CD4-positive, alpha-beta T cell treated with Interleukin-15 for 1 hour (primary cell): ENCODE results near the gene CD93.

ENCODE experiments used
- DNase-seq: peaks from one replicate; pipeline ENCODE4 v3.0.0-alpha.2; 2020

CD93 gene, protein sequence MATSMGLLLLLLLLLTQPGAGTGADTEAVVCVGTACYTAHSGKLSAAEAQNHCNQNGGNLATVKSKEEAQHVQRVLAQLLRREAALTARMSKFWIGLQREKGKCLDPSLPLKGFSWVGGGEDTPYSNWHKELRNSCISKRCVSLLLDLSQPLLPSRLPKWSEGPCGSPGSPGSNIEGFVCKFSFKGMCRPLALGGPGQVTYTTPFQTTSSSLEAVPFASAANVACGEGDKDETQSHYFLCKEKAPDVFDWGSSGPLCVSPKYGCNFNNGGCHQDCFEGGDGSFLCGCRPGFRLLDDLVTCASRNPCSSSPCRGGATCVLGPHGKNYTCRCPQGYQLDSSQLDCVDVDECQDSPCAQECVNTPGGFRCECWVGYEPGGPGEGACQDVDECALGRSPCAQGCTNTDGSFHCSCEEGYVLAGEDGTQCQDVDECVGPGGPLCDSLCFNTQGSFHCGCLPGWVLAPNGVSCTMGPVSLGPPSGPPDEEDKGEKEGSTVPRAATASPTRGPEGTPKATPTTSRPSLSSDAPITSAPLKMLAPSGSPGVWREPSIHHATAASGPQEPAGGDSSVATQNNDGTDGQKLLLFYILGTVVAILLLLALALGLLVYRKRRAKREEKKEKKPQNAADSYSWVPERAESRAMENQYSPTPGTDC

DNA sequence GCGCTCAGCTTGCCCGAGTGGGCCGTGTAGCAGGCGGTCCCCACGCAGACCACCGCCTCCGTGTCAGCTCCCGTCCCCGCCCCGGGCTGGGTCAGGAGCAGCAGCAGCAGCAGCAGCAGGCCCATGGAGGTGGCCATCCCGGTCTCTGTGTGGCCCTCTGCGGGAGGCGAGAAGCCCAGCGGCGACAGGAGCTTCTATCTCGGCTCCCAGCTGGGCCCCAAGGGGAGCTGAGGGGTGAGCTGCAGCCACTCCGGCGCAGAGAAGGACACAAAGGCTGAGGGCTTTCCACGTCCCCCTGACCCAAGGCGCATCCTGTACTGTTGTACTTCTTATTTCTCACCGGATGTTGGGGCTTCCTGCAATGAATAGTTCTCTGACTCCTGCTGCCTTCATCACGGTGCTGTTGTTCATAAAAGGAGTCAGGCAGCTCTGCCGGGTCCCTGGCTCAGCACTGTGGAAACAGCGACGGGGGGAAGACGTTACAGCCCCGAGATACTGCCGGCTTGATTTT is at the start of gene CD93:
Gene CD93 (minus strand): TSS at position 269 of the 511 bp plus-strand sequence. CDS start 132 bp downstream, at position 137.
- peak; percentile 61 for DNase-seq

DNA sequence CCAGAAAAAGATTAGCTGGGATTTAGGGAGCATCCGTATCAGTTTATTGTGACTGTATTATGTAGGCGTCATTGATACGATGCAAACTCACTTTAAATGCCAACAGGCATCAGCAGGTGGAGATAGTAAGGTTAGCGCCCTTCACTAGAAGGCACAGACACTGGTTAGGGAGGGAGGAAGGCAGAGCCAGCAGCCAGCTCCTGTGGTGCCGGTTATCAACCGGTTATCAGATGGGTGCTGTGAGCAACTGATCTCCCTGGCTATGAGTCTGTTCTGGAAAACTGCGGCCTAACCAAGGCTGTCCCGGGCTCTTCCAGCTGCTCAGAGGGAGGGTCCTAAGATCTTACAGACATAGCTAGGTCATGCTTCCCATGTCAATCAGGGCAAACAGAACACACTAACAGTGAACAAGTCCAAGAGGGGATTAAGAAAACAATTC is 47.5 kb upstream of the CD93 start:
- DNase-seq: no peak

DNA sequence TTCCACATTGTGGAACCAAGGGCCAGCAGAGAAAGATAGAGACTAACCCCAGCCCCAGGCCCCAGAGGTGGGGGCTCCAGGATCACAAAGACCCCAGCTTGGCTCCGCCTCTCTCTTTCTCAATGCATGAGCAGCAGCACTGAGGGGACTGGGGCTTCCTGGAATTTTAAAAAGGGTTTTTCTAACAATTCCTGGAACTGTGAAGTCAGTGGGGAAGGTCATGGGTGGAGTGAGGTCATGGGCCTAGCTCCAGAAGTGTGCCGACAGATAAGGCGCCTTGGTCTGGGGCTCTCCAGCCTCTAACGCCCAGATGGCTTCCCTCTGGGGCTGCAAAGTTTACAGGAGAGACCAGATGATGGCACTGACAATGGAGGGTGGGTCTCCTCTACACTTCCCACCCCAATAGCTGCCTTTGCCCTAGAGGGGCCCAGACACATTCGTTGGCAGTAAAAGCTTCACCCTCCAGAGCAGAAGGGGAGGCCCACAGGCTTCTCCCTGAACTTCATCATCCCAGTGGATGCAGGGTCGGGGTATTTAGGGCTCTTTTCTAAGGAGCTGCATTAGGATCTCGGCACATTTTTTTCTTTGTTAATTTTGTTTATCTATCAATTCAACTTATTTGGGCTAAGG is 46.9 kb upstream of the CD93 start:
- no peak for DNase-seq

DNA sequence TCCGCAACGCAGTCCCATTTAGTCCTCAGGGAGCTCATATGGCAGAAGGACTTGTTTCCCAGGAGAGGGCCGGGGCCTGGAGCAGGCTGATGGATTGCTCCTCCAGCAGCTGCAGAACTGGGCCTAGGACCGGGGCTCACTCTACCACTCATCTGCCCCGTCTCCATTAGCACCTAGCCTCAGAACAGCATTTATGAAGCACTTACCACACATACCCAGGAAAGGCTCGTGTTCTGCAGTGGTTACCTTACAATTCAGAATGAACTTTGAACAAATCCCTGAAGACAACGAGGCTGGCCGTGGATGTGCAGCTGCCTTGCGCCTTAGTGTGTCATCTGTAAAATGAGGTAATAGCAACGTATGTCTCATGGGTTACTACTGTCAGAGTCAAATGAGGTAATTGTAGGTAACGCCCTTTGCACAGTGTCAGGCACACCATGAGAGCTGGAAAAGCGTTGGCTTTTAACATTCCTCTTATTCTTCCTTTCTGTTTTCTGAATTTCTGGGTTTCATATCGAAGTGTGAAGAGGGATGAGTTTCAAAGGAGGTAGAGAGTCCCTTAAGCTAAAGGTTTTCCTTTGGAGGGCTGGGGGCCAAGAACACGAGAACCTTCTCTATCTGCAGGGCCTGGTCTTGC is 46.3 kb upstream of the CD93 start:
- no peak for DNase-seq

DNA sequence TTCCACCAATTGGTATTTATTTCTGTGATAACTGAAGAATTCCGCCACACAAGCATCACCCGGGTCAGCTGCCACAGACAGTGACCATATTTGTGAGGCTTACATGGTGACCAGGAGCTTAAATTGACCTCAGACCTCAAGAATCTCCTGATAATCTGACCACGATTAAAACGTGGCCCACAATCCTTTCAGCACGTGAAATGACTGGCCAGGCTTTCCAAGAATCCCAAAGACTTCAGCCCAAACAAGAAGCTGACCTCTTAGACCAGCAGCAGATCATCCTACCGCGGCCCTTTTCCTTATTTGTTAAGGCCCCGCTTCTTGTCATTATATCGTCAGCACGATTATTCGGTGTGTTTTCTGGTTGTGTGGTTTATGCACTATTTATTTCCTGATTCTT is 45.6 kb upstream of the CD93 start:
- no peak for DNase-seq

DNA sequence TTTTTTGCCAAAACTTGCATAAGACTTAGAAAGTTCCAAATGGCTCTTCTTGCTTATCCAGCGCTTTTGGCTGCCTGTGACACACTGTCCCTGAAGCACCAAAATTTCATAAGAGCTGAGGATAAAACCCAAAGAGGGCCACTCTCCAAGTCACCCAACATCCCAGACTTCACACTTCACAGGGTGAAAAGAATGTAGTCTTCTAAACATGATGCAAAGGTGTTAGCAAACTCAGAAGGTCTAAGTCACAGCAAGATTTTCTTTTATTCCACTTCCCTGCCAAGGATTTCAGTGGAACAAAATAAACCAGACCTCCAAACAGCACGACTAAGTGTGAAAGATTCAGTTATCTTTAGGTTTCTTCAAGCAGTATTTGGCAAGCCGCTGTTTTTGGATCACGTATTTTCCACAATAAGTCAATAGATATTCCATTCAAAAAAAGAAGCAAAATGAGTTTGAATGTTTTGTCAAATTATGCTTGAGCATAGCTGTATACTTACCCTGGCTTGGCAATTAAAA is 44.6 kb upstream of the CD93 start:
- no peak for DNase-seq

DNA sequence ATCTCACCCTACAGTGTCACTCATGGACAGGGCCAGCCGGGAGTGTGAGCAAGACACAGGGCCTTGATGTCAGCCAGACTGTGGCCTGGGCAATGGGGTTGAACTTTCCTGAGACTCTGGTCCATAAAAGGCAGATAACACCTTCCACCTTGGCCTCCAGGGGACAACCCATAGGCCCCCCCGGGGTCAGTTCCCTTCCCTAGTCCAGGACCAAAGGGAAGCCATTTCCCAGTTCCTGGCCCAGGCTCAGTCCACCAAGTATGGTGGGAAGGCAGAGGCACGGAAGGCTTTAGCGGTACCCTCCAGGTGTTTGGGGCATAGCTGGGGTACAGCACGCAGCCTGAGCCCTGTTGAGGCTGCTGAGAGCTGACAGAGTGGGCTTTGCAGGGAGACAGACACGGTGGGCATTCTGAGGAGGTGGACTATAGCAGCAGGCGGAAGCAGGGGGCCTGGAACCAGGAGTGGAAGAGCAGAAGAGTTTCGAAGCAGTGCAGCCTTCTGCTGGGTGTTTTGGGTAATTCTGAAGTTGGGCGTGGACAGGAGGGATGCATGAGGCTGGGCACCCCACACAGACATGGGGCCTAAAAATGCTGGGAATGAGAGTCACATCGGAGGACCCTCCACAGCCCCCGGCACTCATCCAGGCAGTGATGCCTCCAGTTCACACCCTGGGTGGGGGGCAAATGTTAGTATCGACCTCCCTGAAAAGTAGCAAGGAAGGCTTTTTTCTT is 43.9 kb upstream of the CD93 start:
- DNase-seq: no peak

DNA sequence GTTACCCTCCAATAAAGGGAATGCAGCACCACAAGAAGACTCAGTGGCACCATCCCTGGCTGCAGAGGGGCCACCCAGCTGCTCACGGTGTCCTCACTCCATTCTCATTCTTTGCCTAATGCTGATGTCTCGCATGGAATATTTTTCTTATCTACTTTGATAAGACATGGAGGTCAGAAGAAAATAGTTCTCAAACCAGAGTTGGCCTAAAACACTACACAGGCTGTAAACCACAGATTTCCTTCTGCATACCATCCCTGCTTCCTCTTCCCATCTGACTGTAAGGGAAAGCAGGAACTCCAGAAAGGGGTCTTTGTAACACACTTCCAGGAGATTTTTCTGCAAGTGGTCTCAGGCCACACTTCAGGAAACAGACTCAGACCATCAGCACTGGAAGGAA is 43.1 kb upstream of the CD93 start:
- DNase-seq: no peak

DNA sequence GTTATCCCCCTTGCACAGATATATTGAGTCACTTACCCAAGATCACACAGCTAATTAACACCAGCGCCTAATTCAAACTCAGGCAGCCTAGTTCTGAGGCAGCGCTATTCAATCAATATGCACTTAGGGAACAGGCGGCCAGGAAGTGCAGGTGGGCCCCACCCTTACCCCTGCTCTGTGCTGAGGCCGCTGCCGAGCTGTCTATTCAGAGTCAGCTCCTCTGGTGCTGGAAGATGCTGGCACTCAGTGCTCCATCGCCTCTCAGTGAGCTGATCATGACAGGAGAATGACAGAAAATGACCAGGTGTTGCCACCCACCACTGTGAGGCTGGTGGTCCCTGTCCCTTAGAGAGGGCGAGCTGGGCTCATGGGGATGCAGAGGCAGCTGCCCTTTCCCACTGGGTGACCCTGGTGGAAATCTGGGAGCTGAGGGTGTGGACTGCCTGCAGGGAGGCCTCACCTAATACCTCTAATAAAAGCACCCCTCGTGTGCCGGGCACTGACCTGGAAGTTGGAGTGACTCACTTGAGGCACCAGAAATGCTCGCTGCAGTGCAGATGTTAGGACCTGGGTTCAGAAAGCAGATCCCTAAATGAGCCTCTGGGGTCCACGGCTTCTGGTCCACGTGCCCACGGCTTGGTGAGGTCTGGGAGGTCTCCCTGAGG is 42.5 kb upstream of the CD93 start:
- DNase-seq: no peak

DNA sequence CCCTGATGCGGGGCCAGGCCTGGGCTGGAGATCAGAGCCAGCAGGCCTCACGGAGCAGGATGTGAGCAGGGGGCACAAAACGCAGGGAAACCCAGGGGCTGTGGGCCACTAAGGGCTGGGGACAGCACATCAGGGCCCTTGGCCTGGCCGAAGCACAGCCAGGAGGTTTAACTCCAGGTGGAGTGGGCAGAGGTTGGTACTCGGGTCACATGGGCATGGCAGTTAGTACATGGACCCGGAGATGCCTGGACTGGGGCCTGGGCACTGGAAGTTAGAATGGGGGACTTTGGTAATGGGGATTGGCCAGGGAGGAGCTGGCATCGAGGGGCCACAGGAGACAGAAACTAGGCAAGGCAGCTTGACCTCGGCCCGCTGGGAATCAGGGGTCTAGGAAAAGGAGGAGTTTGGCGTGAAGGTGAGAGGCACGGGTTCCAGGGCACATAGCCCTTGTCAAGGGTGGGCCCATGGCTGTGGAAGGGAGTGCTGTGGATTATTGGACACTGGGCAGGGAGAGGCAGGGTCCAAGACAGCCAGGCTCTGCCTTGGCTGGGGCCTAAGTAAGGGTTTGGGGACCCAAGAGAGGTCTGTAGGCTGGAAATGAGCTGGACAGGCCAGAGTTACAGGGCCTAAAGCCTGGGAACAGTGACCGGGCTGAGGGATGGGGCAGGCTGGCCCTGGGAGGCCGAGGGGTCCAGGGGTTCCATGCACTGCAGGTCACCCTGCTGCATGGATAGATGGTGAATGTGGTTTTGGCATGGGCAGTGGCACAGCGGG is 41.6 kb upstream of the CD93 start:
- DNase-seq: no peak

DNA sequence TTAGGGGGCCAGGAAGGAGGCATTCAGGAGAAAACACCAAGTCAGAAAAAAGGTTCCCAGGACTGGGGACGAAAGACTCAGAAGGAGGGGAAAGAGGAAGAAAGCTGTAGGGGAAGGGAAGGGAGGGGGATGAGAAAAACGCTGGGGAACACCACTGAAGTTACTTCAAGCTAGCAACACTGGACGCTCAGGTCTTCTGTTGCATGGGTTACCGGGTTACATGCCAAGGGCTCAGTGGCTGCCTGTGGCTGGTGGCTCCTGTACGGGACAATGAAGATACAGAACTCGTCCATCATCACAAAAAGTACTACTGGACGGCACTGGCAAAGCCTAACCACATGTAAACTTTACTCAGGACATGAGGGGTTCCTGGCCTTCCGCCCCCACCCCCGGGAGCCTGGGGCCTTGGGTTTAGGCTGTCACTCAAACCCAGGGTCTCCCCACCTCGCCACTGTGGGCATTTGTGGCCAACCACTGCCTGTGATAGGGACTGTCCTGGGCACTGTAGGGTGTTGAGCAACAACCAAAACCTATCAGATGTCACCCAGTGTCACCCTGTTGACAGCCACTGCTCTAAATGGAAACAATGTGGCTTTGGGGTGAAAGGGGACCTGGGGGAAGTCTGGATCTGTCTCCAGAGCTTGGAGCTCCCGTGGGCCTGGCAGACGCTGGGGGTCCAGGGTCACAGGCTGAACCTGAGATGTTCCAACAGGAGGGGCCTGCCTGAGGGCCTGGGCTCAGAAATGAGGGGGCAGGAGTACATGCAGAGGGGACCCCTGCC is 40.3 kb upstream of the CD93 start:
- no peak for DNase-seq

DNA sequence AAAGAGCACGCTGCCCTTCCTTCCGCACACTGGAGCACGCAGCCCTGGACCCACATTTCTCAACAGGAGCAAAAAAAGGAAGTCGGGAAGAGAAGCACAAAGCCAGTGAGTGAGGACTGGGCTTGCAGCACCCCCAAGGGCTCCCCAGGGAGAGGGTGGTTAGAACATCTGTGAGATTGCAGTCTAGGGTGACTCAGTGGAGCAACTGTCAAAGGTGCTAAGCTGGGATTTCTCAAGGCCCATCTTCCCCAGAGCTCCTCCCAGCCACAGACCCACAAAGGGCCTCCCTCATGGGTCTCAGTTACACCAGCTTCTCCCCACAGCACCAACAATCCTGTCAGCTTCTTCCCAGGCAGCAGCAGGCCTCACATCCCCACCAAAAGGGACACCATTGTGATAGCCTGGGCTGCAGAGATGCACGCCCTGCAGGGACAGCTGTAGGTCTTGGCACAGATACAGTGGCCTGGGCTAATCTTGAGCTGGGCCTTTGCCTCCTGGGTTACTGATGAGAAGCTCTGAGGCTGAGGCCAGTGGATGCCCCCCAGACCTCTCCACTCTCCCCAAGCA is 39.6 kb upstream of the CD93 start:
- peak; percentile 76 for DNase-seq

DNA sequence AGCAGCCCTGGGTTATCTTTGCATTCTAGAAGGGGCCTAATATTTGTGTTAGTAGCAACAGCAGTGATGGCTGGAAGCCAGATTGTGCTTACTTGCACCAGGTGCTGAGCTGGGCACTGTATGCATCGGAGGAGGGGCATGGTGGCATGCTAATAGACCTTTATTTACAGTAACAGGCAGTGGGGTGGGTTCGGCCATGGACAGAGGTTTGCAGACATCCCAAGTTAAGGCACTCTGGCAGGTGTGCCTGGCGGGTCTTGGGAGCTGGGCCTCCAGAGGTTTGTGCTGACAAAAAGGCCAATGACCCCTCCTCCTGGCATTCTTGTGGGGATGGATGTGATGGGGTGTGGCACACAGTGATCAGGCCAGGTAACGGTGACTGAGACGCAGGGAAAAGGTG is 39.0 kb upstream of the CD93 start:
- DNase-seq: no peak

DNA sequence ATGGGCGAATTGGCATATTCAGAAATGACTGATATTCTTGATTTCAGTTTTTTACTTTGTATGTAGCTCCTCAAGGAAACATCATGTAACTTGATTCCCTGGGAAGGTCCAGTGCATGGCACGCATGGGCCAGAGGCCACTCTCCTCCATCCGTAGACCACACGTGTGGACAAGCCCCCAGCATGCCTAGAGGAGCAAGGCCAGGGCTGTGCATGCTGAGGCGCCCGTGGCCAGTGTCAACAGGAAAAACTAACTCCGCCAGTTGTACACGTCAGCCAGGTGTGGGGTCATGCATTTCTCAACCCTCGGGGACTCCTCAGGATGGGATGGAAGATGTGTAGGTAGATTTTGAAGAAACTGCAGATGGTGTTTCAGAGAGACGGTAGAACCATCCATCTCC is 37.8 kb upstream of the CD93 start:
- no peak for DNase-seq

DNA sequence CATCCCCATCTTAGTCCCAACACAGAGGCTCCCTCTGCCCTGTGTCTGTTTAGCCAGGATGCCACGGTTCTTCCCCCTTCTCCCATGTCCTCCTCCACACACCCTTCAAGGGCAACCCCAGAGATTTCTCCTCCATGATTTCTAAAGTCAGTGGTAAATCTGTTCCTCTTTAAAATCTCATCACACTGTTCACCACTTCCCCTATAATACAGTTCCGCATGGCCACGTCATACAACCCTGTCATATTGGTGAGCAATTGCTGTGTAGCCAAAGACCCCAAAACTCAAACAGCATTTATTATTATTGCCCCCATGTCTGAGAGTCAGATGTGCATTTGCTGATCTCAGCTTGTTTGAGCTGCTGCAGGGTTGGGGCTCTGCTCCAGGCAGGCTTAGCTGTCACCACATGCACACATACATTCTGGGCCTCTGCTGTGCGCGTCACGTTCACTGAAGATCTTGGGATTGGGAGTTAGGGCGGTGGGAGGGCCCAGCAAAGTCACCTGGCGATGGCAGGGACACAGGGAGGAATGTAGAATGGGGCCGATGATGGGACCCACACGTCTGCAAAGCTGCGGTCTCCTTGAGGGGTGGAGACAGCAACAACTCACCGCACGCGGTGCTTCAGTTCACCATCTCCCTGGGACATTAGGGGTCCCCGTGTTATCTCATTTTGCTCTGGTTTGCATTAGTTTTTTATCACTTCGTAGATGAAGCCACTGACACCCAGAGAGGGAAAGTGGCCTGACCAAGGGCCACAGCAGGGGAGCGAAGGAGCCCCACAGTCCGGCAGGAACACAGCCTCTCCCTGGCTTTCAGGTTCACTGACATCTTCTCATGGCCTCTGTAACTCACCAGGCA is 36.9 kb upstream of the CD93 start:
- DNase-seq: no peak

DNA sequence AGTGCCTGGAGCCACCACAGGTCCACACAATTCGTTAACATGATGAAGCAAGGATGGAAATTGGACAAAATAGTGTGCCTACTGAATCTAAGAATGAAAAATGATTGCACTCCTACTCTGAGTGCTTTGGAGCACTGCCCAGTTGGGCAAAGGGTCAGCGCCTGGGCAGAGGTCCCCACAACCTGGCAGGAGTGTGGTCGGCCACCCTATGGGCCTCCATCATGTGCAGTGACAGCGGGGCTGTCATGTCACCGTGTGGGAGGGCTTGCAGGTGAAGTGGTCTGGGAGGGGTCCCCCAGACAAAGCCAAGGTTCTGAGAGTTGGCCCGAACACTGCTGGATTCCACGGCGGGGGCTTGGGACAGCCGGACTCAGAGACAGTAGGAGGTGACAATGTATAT is 36.2 kb upstream of the CD93 start:
- DNase-seq: no peak

DNA sequence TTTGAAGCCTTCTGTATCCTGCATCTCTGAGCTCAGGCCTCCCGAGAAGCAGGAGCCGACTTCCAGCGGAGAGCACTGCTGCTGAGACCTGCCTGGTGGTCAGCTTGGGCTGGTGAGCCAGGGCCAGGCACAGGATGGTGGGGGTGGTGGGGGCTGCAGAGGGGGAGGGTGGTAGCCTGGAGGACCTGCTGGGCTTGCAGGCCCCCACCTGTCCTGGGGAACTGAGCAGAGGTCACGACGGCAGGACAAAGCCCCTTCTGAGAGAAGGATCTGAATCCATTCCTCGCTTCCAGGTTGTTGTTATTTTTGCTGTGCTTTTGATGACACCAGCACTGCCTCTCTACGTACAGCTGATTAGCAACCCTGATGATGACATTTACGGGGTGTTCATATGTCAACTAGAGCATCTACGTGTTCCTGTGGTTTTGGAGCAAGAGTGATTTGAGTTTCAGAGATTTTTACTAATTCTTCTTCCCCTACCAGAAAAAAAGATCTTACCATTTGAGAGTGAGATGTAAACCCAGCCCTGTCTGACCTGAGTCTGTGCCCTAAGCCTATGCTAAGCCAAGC is 35.7 kb upstream of the CD93 start:
- no peak for DNase-seq
